ENCODE data around the gene APOO.

- TF ChIP-seq POLR2A (IDR thresholded peaks at IDR 0.05) (no peak), CTCF (IDR thresholded peaks at IDR 0.05) (no peak)
These were observed 37.5 kb upstream of the APOO start for GRCh38 chrX:23945206-23945605.

Measured in vagina (tissue), 2 donors.